Transverse colon (tissue), 4 donors: ENCODE results near the gene CHCHD6. TPM values are rescaled to one million over a fixed set of nuclear protein-coding genes. Genes with fewer than 3 reads are reported as not detected.

ENCODE experiments used
- DNase-seq: peaks from one replicate; pipeline ENCODE4 v3.0.0-alpha.2; 2019
- H3K27ac ChIP-seq, 4 donors: fragments of 200-600 bp; sonication (generic); 2 replicates each; pipeline ENCODE4 v1.5.1; 2016 to 2018; ENCODE audit warnings: inconsistent platforms in 4 of 4
- H3K27me3 ChIP-seq: fragments of 200-600 bp; sonication (generic); 2 replicates; pipeline ENCODE4 v1.5.1; 2017; ENCODE audit warnings: inconsistent platforms
- H3K36me3 ChIP-seq, 4 donors: fragments of 200-600 bp; sonication (generic); 2 replicates each; pipeline ENCODE4 v1.5.1; 2017 to 2019; ENCODE audit warnings: inconsistent platforms in 4 of 4
- H3K4me1 ChIP-seq, 4 donors: fragments of 200-600 bp; sonication (generic); 2 replicates each; pipeline ENCODE4 v1.5.1; 2017 to 2020; ENCODE audit warnings: inconsistent platforms in 4 of 4
- H3K4me3 ChIP-seq, 4 donors: fragments of 200-600 bp; sonication (generic); 1 replicate in 1 of 4; 2 replicates in 3 of 4; pipeline versions ENCODE4 v1.5.1 to v1.6.1; 2017 to 2019; ENCODE audit warnings: inconsistent platforms in 4 of 4
- H3K9me3 ChIP-seq, 2 donors: fragments of 200-600 bp; sonication (generic); 2 replicates each; pipeline ENCODE4 v1.5.1; 2017 to 2019; ENCODE audit warnings: inconsistent platforms in 2 of 2
- EP300 ChIP-seq: sonication (generic); formaldehyde crosslinking; IDR thresholded peaks from one replicate; pipeline ENCODE4 v1.6.1; 2017; ENCODE audit warnings: antibody characterized with exemption, low read depth
- POLR2A ChIP-seq: fragments of 450-650 bp; IDR thresholded peaks from one replicate; pipeline ENCODE4 v1.6.1; 2016; ENCODE audit warnings: antibody characterized with exemption, mild to moderate bottlenecking, moderate library complexity
- POLR2AphosphoS5 ChIP-seq, 3 donors: sonication (generic); formaldehyde crosslinking; IDR thresholded peaks; one replicate each; pipeline ENCODE4 v1.6.1; 2016; ENCODE audit warnings: antibody characterized with exemption in 3 of 3
- WGBS, 2 donors: methylation state at CpG; one replicate each; pipeline ENCODE4 v1.1.5; 2018; ENCODE audit warnings: low coverage in 1 of 2; 5-methylcytosine and 5-hydroxymethylcytosine counted together
- in situ Hi-C, 4 donors: fragments of 200-750 bp; cut with MboI; loops; one replicate each; pipeline versions ENCODE4 v1.15.0 to v1.15.1; 2017; ENCODE audit warnings: low sequenced_read_pairs in 3 of 4, low pct_ligation_motif_present in 1 of 4, low pct_unique_long_range_greater_than_20kb in 1 of 4
- intact Hi-C: fragments of 100-400 bp; cut with DNase I; formaldehyde crosslinking; loops from one replicate; pipeline ENCODE4 v1.15.1; 2023; ENCODE audit warnings: low total_unique reads
- total RNA-seq, 4 donors: library from RNA; depleted of rRNA; stranded (reverse); fragments of >200 nt; gene quantifications; one replicate each; pipeline ENCODE4 v1.1.0, GENCODE V29; 2016
- TF ChIP-seq, protein P1 (sequence below), 5 experiments: fragments of 200-600 bp in 3 of 5; fragments of 450-650 bp in 2 of 5; sonication (generic) in 3 of 5; IDR thresholded peaks; 1 replicate in 2 of 5; 2 replicates in 3 of 5; pipeline ENCODE4 v1.5.1; 2016 to 2017; ENCODE audit warnings: antibody characterized with exemption in 5 of 5, inconsistent platforms in 3 of 5, mild to moderate bottlenecking in 2 of 5, moderate library complexity in 1 of 5

Gene CHCHD6
- total RNA-seq, 4 donors from 2014 or later = 4.6 to 12.1 (median 5.3) TPM

DNA sequence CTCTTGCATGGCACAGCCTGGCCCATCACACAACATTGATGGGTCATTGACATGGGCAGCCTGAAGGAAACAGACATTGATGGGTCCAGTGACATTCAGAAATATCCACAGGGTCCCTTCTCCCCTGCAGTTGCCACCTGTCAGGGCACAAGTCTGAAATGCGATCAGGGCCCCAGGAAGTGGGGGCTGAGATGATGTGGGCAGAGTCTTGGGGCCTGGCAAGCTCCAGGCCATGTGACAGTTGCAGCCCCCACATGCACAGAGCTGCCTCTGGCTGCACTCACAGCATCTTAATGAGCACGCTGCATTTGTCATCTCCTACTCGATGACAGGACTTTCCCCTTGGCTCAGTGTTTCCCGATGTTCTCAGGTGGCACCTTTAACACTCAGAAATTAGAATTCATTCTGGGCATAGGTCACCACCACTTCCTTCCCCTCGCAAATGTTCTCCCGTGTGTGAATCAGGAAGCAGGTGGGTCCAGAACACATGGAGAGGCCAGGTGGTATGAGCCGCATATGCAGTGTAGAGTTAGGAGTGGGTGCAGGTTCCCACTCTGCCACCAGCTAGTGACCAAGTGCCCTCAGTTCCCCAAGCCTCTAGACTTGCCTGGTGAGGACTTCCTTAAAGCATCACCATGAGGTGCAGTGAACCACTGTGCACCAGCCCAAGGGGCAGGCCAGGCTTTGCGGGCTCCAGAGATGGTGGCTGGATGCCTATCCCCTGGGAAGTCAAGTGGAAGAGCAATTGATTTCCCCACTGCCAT is 47.5 kb upstream of the CHCHD6 start:
- DNase-seq = no peak
- H3K4me3 ChIP-seq = no peak overlapping the region
- H3K27me3 ChIP-seq = peaks cover 27% of the 10 kb centered on the region
- no peaks in the 10 kb centered on the region for H3K36me3 ChIP-seq
- in situ Hi-C loops (no loop called here), intact Hi-C loops (no loop called here)
- 79 to 100% methylated on average over 1 to 8 of the region's 8 CpGs for WGBS, 2 donors
- no peak overlapping the region for H3K27ac ChIP-seq
- H3K9me3 ChIP-seq = no peaks in the 10 kb centered on the region
- peaks cover 0 to 7% (median 3%) of the 10 kb centered on the region in 4 donors for H3K4me1 ChIP-seq
- TF ChIP-seq EP300 = no peak
- TF ChIP-seq, protein P1, sequence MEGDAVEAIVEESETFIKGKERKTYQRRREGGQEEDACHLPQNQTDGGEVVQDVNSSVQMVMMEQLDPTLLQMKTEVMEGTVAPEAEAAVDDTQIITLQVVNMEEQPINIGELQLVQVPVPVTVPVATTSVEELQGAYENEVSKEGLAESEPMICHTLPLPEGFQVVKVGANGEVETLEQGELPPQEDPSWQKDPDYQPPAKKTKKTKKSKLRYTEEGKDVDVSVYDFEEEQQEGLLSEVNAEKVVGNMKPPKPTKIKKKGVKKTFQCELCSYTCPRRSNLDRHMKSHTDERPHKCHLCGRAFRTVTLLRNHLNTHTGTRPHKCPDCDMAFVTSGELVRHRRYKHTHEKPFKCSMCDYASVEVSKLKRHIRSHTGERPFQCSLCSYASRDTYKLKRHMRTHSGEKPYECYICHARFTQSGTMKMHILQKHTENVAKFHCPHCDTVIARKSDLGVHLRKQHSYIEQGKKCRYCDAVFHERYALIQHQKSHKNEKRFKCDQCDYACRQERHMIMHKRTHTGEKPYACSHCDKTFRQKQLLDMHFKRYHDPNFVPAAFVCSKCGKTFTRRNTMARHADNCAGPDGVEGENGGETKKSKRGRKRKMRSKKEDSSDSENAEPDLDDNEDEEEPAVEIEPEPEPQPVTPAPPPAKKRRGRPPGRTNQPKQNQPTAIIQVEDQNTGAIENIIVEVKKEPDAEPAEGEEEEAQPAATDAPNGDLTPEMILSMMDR (IDR thresholded peaks at IDR 0.05) = no peak
- TF ChIP-seq POLR2AphosphoS5 (IDR thresholded peaks at IDR 0.05) = no peak
- TF ChIP-seq POLR2A = no peak

DNA sequence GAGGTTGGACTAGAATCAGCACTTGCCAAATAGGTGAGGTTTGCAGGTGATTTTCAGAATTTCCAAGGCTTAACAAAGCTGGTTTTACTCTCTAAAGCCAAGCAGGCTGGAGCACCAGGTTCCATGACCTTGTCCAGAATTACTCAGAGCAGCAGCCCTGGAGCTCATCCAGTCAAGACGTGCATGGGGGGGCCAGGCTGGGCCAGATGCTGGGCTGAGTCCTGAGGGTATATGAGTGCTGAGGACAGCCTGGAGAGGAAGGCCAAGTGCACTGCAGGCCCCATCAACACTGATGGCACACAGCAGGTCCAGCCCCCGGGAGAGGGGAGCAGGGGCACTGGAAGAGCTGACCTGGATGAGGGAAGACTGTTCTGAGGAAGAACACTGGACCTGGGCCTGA is 46.1 kb upstream of the CHCHD6 start:
- 86% methylated on average over 2 of the region's 2 CpGs; no CpG with 5 or more reads in 1 of the 2 donors for WGBS, 2 donors
- TF ChIP-seq EP300 (no peak), POLR2AphosphoS5 (IDR thresholded peaks at IDR 0.05) (no peak), POLR2A (no peak)
- TF ChIP-seq, protein P1 (IDR thresholded peaks at IDR 0.05) = no peak
- DNase-seq = no peak
- Histone ChIP-seq H3K27me3 (peaks cover 40% of the 10 kb centered on the region), H3K9me3 (no peaks in the 10 kb centered on the region), H3K27ac (no peak overlapping the region), H3K4me3 (no peak overlapping the region), H3K4me1 (peaks cover 0 to 7% (median 3%) of the 10 kb centered on the region in 4 donors), H3K36me3 (no peaks in the 10 kb centered on the region)
- intact Hi-C loops = no loop called here
- in situ Hi-C loops = no loop called here

DNA sequence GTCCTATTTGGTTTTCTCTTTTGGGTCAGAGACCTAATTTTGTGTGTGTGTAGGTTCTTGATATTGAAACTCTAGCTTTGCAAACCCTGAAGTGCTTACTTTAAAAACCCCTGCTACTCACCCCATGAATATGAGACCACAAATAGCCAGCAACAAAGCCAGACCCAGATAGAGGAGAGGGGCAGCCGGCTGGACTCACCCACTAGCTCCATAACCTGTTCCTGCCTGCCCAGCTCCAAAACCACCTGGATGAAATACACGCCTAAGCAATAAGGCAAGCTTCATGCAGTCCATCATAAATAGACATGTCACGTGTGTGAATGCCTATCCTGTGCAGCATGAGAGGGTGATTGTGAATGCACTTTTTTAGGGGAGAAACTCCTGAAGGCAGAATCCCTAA is 45.5 kb upstream of the CHCHD6 start:
- no peaks in the 10 kb centered on the region for H3K36me3 ChIP-seq
- no peak for TF ChIP-seq POLR2AphosphoS5 (IDR thresholded peaks at IDR 0.05)
- TF ChIP-seq POLR2A = no peak
- TF ChIP-seq, protein P1 (IDR thresholded peaks at IDR 0.05) = no peak
- no peak for TF ChIP-seq EP300
- peaks cover 0 to 7% (median 3%) of the 10 kb centered on the region in 4 donors for H3K4me1 ChIP-seq
- intact Hi-C loops = no loop called here
- H3K4me3 ChIP-seq = no peak overlapping the region
- no peak overlapping the region for H3K27ac ChIP-seq
- H3K9me3 ChIP-seq = no peaks in the 10 kb centered on the region
- in situ Hi-C loops = no loop called here
- no peak for DNase-seq
- 91 to 92% methylated on average over 3 of the region's 3 CpGs for WGBS, 2 donors
- H3K27me3 ChIP-seq = peaks cover 43% of the 10 kb centered on the region

DNA sequence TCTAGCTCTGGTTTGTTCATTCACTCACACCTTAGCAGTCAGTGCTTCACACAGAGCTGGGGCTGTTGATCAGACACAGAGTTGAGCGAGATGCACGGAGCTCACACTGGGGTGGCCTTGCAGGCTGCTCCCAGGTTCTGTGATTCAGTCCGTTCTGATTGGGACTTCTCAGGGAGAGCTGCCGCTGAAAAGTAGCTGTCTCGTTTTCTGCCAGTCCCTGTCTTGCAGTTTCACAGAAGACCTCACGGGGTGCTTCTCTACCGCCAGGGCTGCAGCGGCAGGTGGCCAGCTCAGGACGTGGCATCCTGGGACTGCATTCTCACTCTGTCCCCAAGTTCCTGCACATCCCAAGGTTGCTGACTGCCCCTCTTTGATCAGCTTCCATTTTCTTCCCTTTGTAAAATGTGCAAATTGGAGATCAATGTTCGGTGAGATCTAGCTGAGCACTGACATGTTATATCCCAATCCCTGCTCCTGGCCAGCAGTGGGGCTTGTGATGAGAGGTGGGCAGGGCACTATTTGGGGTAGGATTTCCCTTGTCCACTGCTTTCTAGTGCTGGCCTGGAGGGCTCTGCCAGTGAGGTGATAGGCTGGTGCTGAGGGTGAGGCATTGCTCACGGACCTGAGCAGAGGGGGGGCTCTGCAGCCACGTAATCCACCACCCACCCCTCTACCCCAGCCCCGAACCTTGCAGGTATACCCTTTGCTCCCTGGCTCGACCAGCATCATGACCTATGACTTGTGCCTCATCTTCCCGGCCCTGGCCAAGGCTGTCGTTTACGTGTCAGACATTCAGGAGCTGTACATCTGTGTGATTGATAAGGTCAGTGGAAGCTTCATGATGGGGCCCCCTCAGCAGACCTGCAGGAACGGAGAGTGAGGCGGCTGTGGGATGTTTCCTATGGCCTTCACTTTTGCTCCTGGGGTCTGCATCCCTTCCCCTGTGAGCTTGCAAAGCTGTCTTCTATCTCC is 43.8 kb upstream of the CHCHD6 start:
- no peaks in the 10 kb centered on the region for H3K36me3 ChIP-seq
- 43 to 78% methylated on average over 1 to 19 of the region's 19 CpGs for WGBS, 2 donors
- TF ChIP-seq, protein P1 (IDR thresholded peaks at IDR 0.05) = peak in 3 of 5 experiments; percentile 17 to 31 (median 23)
- TF ChIP-seq POLR2A = no peak
- intact Hi-C loops = no loop called here
- H3K4me1 ChIP-seq = peaks cover 0 to 3% (median 0%) of the 10 kb centered on the region in 4 donors
- no peak overlapping the region for H3K27ac ChIP-seq
- in situ Hi-C loops = no loop called here
- no peaks in the 10 kb centered on the region for H3K9me3 ChIP-seq
- peaks cover 43% of the 10 kb centered on the region for H3K27me3 ChIP-seq
- no peak overlapping the region for H3K4me3 ChIP-seq
- no peak for DNase-seq
